ENCODE results near the gene ASIC4. TPM values are rescaled to one million over a fixed set of nuclear protein-coding genes. Genes with fewer than 3 reads are reported as not detected.
A peak's percentile ranks its signal among the peaks of the same experiment; 100 is the strongest.

ASIC4 gene
- polyA plus RNA-seq, 3 donors = not detected

GRCh38 chr2:219475278-219475677 is 39.0 kb upstream of the ASIC4 start:
- H3K9me3 ChIP-seq (replicated peaks in 1 of 2; ENCODE audit: control insufficient read depth in 1 of 2, insufficient read depth in 1 of 2, low read length in 2 of 2) = no peaks in the 10 kb centered on the region
- H3K27me3 Mint-ChIP-seq (ENCODE audit: low read depth in 3 of 3) = peaks cover 7 to 20% (median 17%) of the 10 kb centered on the region in 3 donors
- H3K9me3 Mint-ChIP-seq = no peaks in the 10 kb centered on the region
- no peaks in the 10 kb centered on the region for H3K4me1 ChIP-seq (ENCODE audit: control insufficient read depth in 1 of 2, insufficient read depth in 2 of 2, low read length in 2 of 2)
- no peaks in the 10 kb centered on the region for H3K36me3 ChIP-seq (replicated peaks in 1 of 2; ENCODE audit: control insufficient read depth in 1 of 2, insufficient read depth in 2 of 2, low read length in 2 of 2)
- peaks cover 2% of the 10 kb centered on the region for H3K4me1 Mint-ChIP-seq
- WGBS (ENCODE audit: insufficient coverage) = no CpG with 5 or more reads among the region's 6 CpGs
- no peak overlapping the region for H3K4me3 ChIP-seq (replicated peaks in 1 of 3; ENCODE audit: low read depth in 2 of 3, low read length in 3 of 3)
- no peak overlapping the region for H3K9ac ChIP-seq (ENCODE audit: insufficient read depth, low read length, poor library complexity, severe bottlenecking)
- no peak overlapping the region for H3K27ac Mint-ChIP-seq
- H2AFZ ChIP-seq (ENCODE audit: insufficient read depth, low read depth, low read length, poor library complexity, severe bottlenecking) = no peak overlapping the region
- no peak for TF ChIP-seq CTCF (IDR thresholded peaks at IDR 0.05)
- no peaks in the 10 kb centered on the region for H3K79me2 ChIP-seq (ENCODE audit: insufficient read depth, low read length)
- no peak for DNase-seq
- no peak overlapping the region for H3K4me2 ChIP-seq (replicated peaks; ENCODE audit: extremely low read depth, low read length, poor library complexity, severe bottlenecking)
- H3K27ac ChIP-seq (ENCODE audit: low read depth in 1 of 2, low read length in 2 of 2) = no peak overlapping the region
- intact Hi-C loops (cut with micrococcal nuclease) = loop anchor here in 1 of 2 donors (5.0 kb wide), 1 partner anchor 57 kb away; no protein-coding TSS in a partner anchor
- H3K36me3 Mint-ChIP-seq = no peaks in the 10 kb centered on the region
- H3K4me3 Mint-ChIP-seq = no peak overlapping the region
- H4K20me1 ChIP-seq (ENCODE audit: insufficient read depth, low read length) = no peaks in the 10 kb centered on the region
- no peaks in the 10 kb centered on the region for H3K27me3 ChIP-seq (ENCODE audit: control insufficient read depth in 2 of 2, insufficient read depth in 2 of 2, low read length in 2 of 2)

GRCh38 chr2:219475697-219476651 is 38.3 kb upstream of the ASIC4 start:
- TF ChIP-seq CTCF (IDR thresholded peaks at IDR 0.05) = peak; percentile 79
- no peak overlapping the region for H2AFZ ChIP-seq (ENCODE audit: insufficient read depth, low read depth, low read length, poor library complexity, severe bottlenecking)
- H3K27me3 ChIP-seq (ENCODE audit: control insufficient read depth in 2 of 2, insufficient read depth in 2 of 2, low read length in 2 of 2) = peaks cover 0 to 2% of the 10 kb centered on the region in 2 donors
- H3K4me1 ChIP-seq (ENCODE audit: control insufficient read depth in 1 of 2, insufficient read depth in 2 of 2, low read length in 2 of 2) = no peaks in the 10 kb centered on the region
- H3K79me2 ChIP-seq (ENCODE audit: insufficient read depth, low read length) = no peaks in the 10 kb centered on the region
- H3K36me3 ChIP-seq (replicated peaks in 1 of 2; ENCODE audit: control insufficient read depth in 1 of 2, insufficient read depth in 2 of 2, low read length in 2 of 2) = no peaks in the 10 kb centered on the region
- intact Hi-C loops (cut with micrococcal nuclease) = loop anchor here (1.0 to 5.0 kb wide), 2 partner anchors 54 to 56 kb away; no protein-coding TSS in a partner anchor
- H3K9ac ChIP-seq (ENCODE audit: insufficient read depth, low read length, poor library complexity, severe bottlenecking) = no peak overlapping the region
- Mint-ChIP-seq H3K4me3 (no peak overlapping the region), H3K9me3 (no peaks in the 10 kb centered on the region), H3K27ac (peak overlapping the region in 1 of 7 donors; percentile 41), H3K4me1 (peaks cover 2% of the 10 kb centered on the region), H3K27me3 (ENCODE audit: low read depth in 3 of 3) (peaks cover 7 to 22% (median 20%) of the 10 kb centered on the region in 3 donors), H3K36me3 (no peaks in the 10 kb centered on the region)
- WGBS (ENCODE audit: insufficient coverage) = 17% methylated on average over 7 of the region's 14 CpGs
- H3K4me2 ChIP-seq (replicated peaks; ENCODE audit: extremely low read depth, low read length, poor library complexity, severe bottlenecking) = no peak overlapping the region
- DNase-seq = peak; percentile 19 to 38 (median 36)
- no peaks in the 10 kb centered on the region for H4K20me1 ChIP-seq (ENCODE audit: insufficient read depth, low read length)
- H3K27ac ChIP-seq (ENCODE audit: low read depth in 1 of 2, low read length in 2 of 2) = no peak overlapping the region
- no peak overlapping the region for H3K4me3 ChIP-seq (replicated peaks in 1 of 3; ENCODE audit: low read depth in 2 of 3, low read length in 3 of 3)
- H3K9me3 ChIP-seq (replicated peaks in 1 of 2; ENCODE audit: control insufficient read depth in 1 of 2, insufficient read depth in 1 of 2, low read length in 2 of 2) = no peaks in the 10 kb centered on the region
